Right kidney (tissue), 9 donors: ENCODE results near the gene APBA1.
A peak's percentile ranks its signal among the peaks of the same experiment; 100 is the strongest.

Source experiments
- DNase-seq: peaks from one replicate; pipeline ENCODE4 v3.0.0-alpha.2; 2016
- long read RNA-seq, 8 donors: transcript quantifications; one replicate each; lab custom pipeline, GENCODE V29; 2026

Gene APBA1
- long read RNA-seq, donor 1: 0 reads
- long read RNA-seq, donor 2, partial matches to known transcripts: 11 of 11 reads
- long read RNA-seq, donor 2, other reads (novel, unspliced or antisense): 0 of 11 reads
- long read RNA-seq, donor 3: 0 reads
- long read RNA-seq, donor 4: 0 reads
- long read RNA-seq, donor 5: 0 reads
- long read RNA-seq, donor 6: 0 reads
- long read RNA-seq, donor 7: 0 reads
- long read RNA-seq, donor 8, full-length matches to known transcripts: 1 of 16 reads
- long read RNA-seq, donor 8, partial matches to known transcripts: 15 of 16 reads
- long read RNA-seq, donor 8, other reads (novel, unspliced or antisense): 0 of 16 reads

GRCh38 chr9:69671879-69672595 is at the start of gene APBA1:
TSS of gene APBA1 (minus strand) at chr9:69672371.
- DNase-seq: peak; percentile 88

- no peak for DNase-seq
These were observed 47.8 kb upstream of the APBA1 start for GRCh38 chr9:69719983-69720382.

GRCh38 chr9:69719367-69719766 is 47.2 kb upstream of the APBA1 start:
- DNase-seq: no peak

GRCh38 chr9:69718218-69718617 is 46.0 kb upstream of the APBA1 start:
- DNase-seq: no peak

- no peak for DNase-seq
These were observed 43.7 kb upstream of the APBA1 start for GRCh38 chr9:69715825-69716224.

GRCh38 chr9:69715096-69715495 is 42.9 kb upstream of the APBA1 start:
- DNase-seq: no peak

GRCh38 chr9:69697475-69697874 is 25.3 kb upstream of the APBA1 start:
- DNase-seq: no peak

GRCh38 chr9:69696802-69697201 is 24.6 kb upstream of the APBA1 start:
- no peak for DNase-seq

- DNase-seq: no peak
These were observed 17.9 kb upstream of the APBA1 start for GRCh38 chr9:69689991-69690538.

GRCh38 chr9:69683927-69684326 is 11.8 kb upstream of the APBA1 start:
- no peak for DNase-seq

- DNase-seq: no peak
These were observed 6.8 kb upstream of the APBA1 start for GRCh38 chr9:69678843-69679538.

- DNase-seq: no peak
These were observed 5.8 kb upstream of the APBA1 start for GRCh38 chr9:69677931-69678330.

GRCh38 chr9:69675563-69675962 is 3.4 kb upstream of the APBA1 start:
- no peak for DNase-seq

- DNase-seq: no peak
These were observed 2.7 kb upstream of the APBA1 start for GRCh38 chr9:69674716-69675438.

GRCh38 chr9:69674112-69674685 is 2.0 kb upstream of the APBA1 start:
- no peak for DNase-seq

GRCh38 chr9:69673311-69673640 is 1.1 kb upstream of the APBA1 start:
- DNase-seq: no peak

- DNase-seq: peak; percentile 92
These were observed 582 bp upstream of the APBA1 start for GRCh38 chr9:69672596-69673310.

- peak; percentile 42 for DNase-seq
These were observed 776 bp downstream of the APBA1 start for GRCh38 chr9:69671311-69671878.

GRCh38 chr9:69667306-69667705 is 4.9 kb downstream of the APBA1 start:
- DNase-seq: no peak

GRCh38 chr9:69660304-69660703 is 11.9 kb downstream of the APBA1 start:
- DNase-seq: no peak
